Forelimb muscle (tissue), 1 donor: ENCODE measurements around the gene TOPBP1. TPM values are rescaled to one million over a fixed set of nuclear protein-coding genes. Genes with fewer than 3 reads are reported as not detected.
"Not testable (repeated sequence)": the region's sequence is repeated elsewhere in the genome, so short reads cannot be mapped to it uniquely, and the experiment has no call there.

ENCODE experiments used
- DNase-seq: peaks from one replicate; pipeline ENCODE4 v3.0.0-alpha.2; 2013; ENCODE audit warnings: low read depth
- polyA plus RNA-seq: library from polyadenylated mRNA; unstranded; fragments of 120-200 nt; gene quantifications from one replicate; pipeline ENCODE4 v1.2.1, GENCODE V29; 2013; ENCODE audit not compliant: insufficient read length

The TOPBP1 gene
- polyA plus RNA-seq, 1 donor: 25.1 TPM

DNA sequence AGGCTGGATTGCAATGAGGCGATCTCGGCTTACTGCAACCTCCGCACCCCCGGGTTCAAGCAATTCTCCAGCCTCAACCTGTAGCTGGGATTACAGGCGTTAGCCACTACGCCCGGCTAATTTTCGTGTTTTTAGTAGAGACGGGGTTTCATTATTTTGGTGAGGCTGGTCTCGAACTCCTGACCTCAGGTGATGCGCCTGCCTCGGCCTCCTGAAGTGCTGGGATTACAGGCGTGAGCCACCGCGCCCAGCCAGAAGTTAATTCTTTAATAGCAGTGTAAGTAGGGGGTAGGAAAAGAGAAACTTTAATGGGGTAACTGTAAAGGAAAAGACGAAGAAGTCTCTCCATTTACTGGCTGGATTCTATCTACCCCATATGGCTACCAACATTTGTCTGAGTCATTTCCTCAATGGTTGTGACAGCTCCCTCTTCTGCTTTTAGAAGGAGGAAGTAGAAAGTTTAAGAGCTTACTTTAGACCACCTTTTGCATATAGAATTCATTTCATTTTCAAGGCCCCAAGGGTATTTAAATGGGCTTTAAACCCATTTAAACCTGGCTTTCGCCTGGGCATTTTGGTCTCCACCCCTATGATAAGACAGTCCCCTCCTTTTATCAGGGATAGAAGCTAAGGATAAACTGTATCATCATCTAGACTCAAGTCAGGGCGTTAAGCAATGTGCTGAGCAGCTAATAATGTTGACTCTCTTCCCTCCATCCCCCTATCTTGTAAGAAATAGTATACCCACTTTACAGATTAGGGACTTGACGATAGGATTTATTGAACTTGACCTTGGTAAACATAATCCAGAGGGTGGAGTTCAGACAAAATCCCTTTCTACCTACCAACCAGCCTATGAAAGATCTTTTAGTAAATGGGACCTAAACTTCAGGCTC lies 89.3 kb downstream of the TOPBP1 start:
- no peak for DNase-seq

- DNase-seq: no peak
Measured at GRCh38 chr3:133570937-133571320, 90.8 kb downstream of the TOPBP1 start.

DNA sequence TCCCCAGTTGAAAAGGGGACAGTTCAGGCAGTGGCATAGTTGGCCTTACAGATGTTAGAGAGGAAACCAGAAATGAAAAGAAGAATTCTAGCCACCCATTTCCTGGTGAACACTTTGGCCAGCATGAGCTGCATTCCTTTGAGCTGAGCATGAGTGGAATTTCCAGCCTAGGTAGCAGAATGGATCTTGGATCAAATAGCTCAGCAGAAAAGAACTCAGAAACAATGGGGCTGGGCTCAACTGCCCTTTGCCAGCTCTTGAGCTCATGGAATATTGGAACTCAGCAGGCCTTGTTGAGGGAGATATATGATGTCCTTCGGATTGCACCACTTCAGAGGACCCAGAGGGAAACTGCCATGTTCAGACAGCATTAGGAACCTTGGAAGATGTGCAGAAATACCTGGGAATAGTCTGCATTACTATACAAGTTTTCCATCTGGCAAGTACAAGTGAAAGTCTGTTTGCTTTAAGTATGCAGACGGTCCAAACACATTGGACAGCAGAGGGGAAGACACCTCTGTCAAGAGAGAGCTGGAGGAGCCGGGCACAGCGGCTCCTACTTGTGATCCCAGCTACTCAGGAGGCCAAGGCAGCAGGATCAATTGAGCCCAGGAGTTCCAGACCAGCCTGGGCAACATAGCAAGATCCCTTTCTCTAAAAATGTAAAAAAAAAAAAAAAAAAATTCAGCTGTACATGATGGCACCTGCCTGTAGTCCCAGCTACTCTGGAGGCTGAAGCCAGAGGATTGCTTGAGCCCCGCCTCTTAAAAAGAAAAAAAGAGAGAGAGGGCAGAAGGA lies 91.4 kb downstream of the TOPBP1 start:
- DNase-seq: no peak

DNA sequence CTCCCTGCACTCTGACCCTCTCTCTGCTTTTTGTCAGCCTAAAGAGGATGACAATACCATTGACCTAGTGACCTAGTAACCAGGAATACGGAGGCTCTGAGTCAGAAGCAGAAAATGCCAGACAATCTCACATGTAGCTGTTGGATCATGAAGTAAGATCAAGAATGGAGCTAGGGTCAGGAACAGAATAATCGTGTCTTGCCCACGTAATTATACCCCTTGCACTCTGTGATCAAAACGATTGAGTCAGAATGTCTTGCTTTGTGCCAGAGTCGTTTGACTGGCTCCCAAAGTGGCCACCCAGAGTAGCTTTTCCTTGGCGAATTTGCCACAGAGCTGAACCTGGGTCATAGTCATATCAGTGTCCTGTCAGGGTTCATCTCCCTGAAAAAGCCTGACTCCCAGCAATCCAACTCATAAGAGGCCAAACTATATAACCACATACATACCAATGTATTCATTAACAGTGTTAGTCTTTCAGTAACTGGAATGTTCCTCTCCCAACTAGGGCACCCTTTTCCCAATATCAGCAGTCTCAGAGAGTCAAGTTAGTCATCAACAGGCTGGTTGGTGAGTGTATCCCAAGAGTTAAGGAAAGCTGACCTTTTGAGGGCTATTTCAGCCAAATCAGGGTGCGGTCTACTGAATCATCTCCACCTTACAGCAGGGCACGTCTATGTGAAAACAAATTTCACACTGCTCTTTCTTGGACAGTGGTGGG lies 93.3 kb downstream of the TOPBP1 start:
- no peak for DNase-seq

- no peak for DNase-seq
Measured at GRCh38 chr3:133563816-133564215, 97.9 kb downstream of the TOPBP1 start.

- no peak for DNase-seq
Measured at GRCh38 chr3:133563186-133563591, 98.6 kb downstream of the TOPBP1 start.

DNA sequence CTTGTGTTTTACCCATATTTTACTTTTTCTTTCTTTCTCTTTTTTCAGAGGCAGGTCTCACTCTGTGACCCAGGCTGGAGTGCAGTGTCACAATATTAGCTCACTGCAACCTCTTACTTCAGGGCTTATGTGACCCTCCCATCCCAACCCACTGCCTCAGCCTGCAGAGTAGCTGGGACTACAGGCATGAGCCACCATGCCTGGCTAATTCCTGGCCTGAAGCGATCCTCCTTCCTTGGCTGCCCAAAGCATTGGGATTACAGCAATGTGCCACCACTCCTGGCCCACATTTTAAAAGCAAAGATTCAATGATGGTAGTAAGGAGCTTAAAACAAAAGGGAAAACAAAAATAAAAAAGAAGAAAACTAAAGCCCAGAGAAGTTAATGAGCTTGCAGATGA lies 99.4 kb downstream of the TOPBP1 start:
- DNase-seq: no peak

- DNase-seq: no peak
Measured at GRCh38 chr3:133561679-133562078, 100.1 kb downstream of the TOPBP1 start.

DNA sequence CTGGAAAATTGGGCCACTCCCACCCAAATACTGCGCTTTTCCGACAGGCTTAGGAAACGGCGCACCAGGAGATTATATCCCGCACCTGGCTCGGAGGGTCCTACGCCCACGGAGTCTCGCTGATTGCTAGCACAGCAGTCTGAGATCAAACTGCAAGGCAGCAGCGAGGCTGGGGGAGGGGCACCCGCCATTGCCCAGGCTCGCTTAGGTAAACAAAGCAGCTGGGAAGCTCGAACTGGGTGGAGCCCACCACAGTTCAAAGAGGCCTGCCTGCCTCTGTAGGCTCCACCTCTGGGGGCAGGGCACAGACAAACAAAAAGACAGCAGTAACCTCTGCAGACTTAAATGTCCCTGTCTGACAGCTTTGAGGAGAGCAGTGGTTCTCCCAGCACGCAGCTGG lies 110.2 kb downstream of the TOPBP1 start:
- DNase-seq: not testable (repeated sequence)

Other genes with a start within 250 kb of the TOPBP1 start
- 142 TPM for gene CDV3, start 88.3 kb downstream of the TOPBP1 start, polyA plus RNA-seq
- 4.4 TPM for gene TF, start 84.5 kb upstream of the TOPBP1 start, polyA plus RNA-seq
- 33.4 TPM for gene SRPRB, start 143.9 kb upstream of the TOPBP1 start, polyA plus RNA-seq
- gene RAB6B, start 233.9 kb upstream of the TOPBP1 start, polyA plus RNA-seq: 10.7 TPM